ENCODE results near the gene LRRC3.

- TF ChIP-seq CTCF (IDR thresholded peaks at IDR 0.05) (no peak), POLR2A (IDR thresholded peaks at IDR 0.05) (no peak)
Measured at GRCh38 chr21:44497703-44498126, 42.4 kb downstream of the LRRC3 start.

Measured in esophagus squamous epithelium (tissue), 4 donors.